HG03060 (cell line): ENCODE data around the gene PLG.
"Not testable (repeated sequence)": the region's sequence is repeated elsewhere in the genome, so short reads cannot be mapped to it uniquely, and the experiment has no call there.

Experiments
- ATAC-seq: cut with Tn5 transposase; IDR thresholded peaks from one replicate; pipeline ENCODE4 v1.9.1; 2021; ENCODE audit warnings: low read depth, moderate number of reproducible peaks; ENCODE audit not compliant: unreplicated experiment

The PLG gene

GRCh38 chr6:160701918-160702680, at the start of gene PLG:
Gene PLG (plus strand): TSS chr6:160702244. CDS start chr6:160702305, 61 bp downstream.
- not testable (repeated sequence) for ATAC-seq

- no peak for ATAC-seq
These were observed 42.5 kb upstream of the PLG start for GRCh38 chr6:160659562-160659961.

- ATAC-seq: no peak
These were observed 40.8 kb upstream of the PLG start for GRCh38 chr6:160661216-160661615.

- no peak for ATAC-seq
These were observed 39.6 kb upstream of the PLG start for GRCh38 chr6:160662429-160662828.

- no peak for ATAC-seq
These were observed 39.2 kb upstream of the PLG start for GRCh38 chr6:160662842-160663241.

- ATAC-seq: not testable (repeated sequence)
These were observed 37.8 kb upstream of the PLG start, which contains the start of gene LPA for GRCh38 chr6:160664198-160664597. Gene LPA (minus strand): TSS chr6:160664275. CDS start chr6:160664214, 61 bp downstream.

GRCh38 chr6:160667639-160668481, 34.2 kb upstream of the PLG start:
- ATAC-seq: no peak

- no peak for ATAC-seq
These were observed 33.5 kb upstream of the PLG start for GRCh38 chr6:160668589-160668988.

- ATAC-seq: not testable (repeated sequence)
These were observed 25.6 kb upstream of the PLG start for GRCh38 chr6:160676418-160676817.

- ATAC-seq: no peak
These were observed 23.8 kb upstream of the PLG start for GRCh38 chr6:160678230-160678629.

- ATAC-seq: no peak
These were observed 23.2 kb upstream of the PLG start for GRCh38 chr6:160678744-160679401.

- ATAC-seq: no peak
These were observed 22.7 kb upstream of the PLG start for GRCh38 chr6:160679402-160679769.

GRCh38 chr6:160685101-160685761, 16.8 kb upstream of the PLG start:
- not testable (repeated sequence) for ATAC-seq

GRCh38 chr6:160685762-160686450, 16.1 kb upstream of the PLG start:
- no peak for ATAC-seq

GRCh38 chr6:160690458-160690857, 11.6 kb upstream of the PLG start:
- no peak for ATAC-seq

- no peak for ATAC-seq
These were observed 10.4 kb upstream of the PLG start for GRCh38 chr6:160691617-160692016.

- no peak for ATAC-seq
These were observed 9.6 kb upstream of the PLG start for GRCh38 chr6:160692369-160692959.

GRCh38 chr6:160695025-160695424, 7.0 kb upstream of the PLG start:
- not testable (repeated sequence) for ATAC-seq

- not testable (repeated sequence) for ATAC-seq
These were observed 6.4 kb upstream of the PLG start for GRCh38 chr6:160695622-160696021.
